SU-DHL-6 (cell line): ENCODE data around the gene SAMMSON.

ENCODE experiments used
- H2AFZ ChIP-seq: fragments of 200-600 bp; sonication (generic); 2 replicates; pipeline ENCODE4 v1.6.1; 2014; ENCODE audit warnings: low read depth, mild to moderate bottlenecking, moderate library complexity, mixed read lengths, antibody characterized with exemption, low read length; ENCODE audit not compliant: severe bottlenecking
- H3F3A ChIP-seq: fragments of 200-600 bp; shearing (Covaris generic); 2 replicates; pipeline ENCODE4 v1.6.0; 2016; ENCODE audit warnings: antibody characterized with exemption, mild to moderate bottlenecking; ENCODE audit not compliant: insufficient read depth
- H3K27ac ChIP-seq: fragments of 200-600 bp; sonication (generic); 2 replicates; pipeline ENCODE4 v1.5.1; 2016; ENCODE audit warnings: low read depth, mild to moderate bottlenecking, low read length, moderate library complexity, mixed read lengths
- H3K27me3 ChIP-seq: fragments of 200-600 bp; sonication (generic), shearing (Covaris generic); 2 replicates; pipeline ENCODE4 v1.6.0; 2014; ENCODE audit warnings: mild to moderate bottlenecking, low read length
- H3K36me3 ChIP-seq: fragments of 200-600 bp; sonication (generic); 2 replicates; pipeline ENCODE4 v1.6.1; 2014; ENCODE audit warnings: mild to moderate bottlenecking, low read length, mixed read lengths
- H3K4me2 ChIP-seq: fragments of 300-600, 200-600 bp; shearing (Covaris generic), sonication (generic); 2 replicates; pipeline ENCODE4 v1.6.0; 2014; ENCODE audit warnings: low read length, low read depth, mild to moderate bottlenecking; ENCODE audit not compliant: poor library complexity, severe bottlenecking
- H3K4me3 ChIP-seq: fragments of 200-600 bp; sonication (generic); 2 replicates; pipeline ENCODE4 v1.5.1; 2014; ENCODE audit warnings: antibody characterized with exemption, low read length, mild to moderate bottlenecking, mixed read lengths; ENCODE audit not compliant: insufficient read depth, poor library complexity, severe bottlenecking
- H3K79me2 ChIP-seq: fragments of 200-600 bp; sonication (generic); 2 replicates; pipeline ENCODE4 v1.6.1; 2014; ENCODE audit warnings: mild to moderate bottlenecking, low read length, moderate library complexity; ENCODE audit not compliant: insufficient read depth
- H3K9ac ChIP-seq: fragments of 200-600 bp; sonication (generic); 2 replicates; pipeline ENCODE4 v1.7.0; 2014; ENCODE audit warnings: mild to moderate bottlenecking, low read length
- H3K9me2 ChIP-seq: fragments of 200-600 bp; sonication (generic); replicated peaks from 2 replicates; pipeline ENCODE4 v1.6.1; 2014; ENCODE audit warnings: low read length; ENCODE audit not compliant: insufficient read depth
- H3K9me3 ChIP-seq: fragments of 200-600 bp; sonication (generic); 2 replicates; pipeline ENCODE4 v1.6.1; 2014; ENCODE audit warnings: low read length, mixed read lengths; ENCODE audit not compliant: insufficient read depth
- H4K20me1 ChIP-seq: fragments of 200-600 bp; sonication (generic); 2 replicates; pipeline ENCODE4 v1.6.1; 2014; ENCODE audit warnings: low read depth, mild to moderate bottlenecking, antibody characterized with exemption, low read length, moderate library complexity, mixed read lengths
- EZH2phosphoT487 ChIP-seq: fragments of 200-600 bp; sonication (generic), shearing (Covaris generic); conservative IDR thresholded peaks from 2 replicates; pipeline ENCODE4 v1.6.1; 2018; ENCODE audit warnings: mild to moderate bottlenecking, antibody characterized with exemption, low read length, moderate library complexity, mixed read lengths
- TF ChIP-seq, protein P1 (sequence below): fragments of 200-600 bp; sonication (generic); IDR thresholded peaks from one replicate; pipeline ENCODE4 v1.5.1; 2017; ENCODE audit warnings: antibody characterized with exemption, mild to moderate bottlenecking, low read length, moderate library complexity; ENCODE audit not compliant: insufficient read depth, poor library complexity, severe bottlenecking

The SAMMSON gene

DNA sequence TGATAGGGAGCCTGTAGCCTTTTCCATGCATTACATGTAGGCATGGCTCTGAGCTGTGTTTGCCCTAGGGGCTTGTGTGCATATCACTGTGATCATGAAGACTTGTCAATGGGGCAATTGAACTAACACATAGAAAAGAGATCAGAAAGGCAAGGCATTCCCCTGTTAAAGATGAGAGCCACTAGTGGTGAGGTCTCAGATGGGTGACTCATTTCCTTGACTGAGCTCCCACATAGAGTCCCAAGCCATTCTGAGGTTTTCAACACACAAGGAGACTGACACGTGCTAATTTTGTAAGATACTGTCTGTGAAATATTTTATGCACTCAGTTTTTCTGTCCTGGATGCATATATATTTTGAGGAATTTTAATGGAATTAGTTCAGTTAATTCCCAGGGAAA, 53.8 kb downstream of the SAMMSON start:
- no peak overlapping the region for H3K9ac ChIP-seq
- H4K20me1 ChIP-seq: no peaks in the 10 kb centered on the region
- no peaks in the 10 kb centered on the region for H3K9me3 ChIP-seq
- no peak overlapping the region for H3K4me2 ChIP-seq
- H3K79me2 ChIP-seq: no peaks in the 10 kb centered on the region
- no peak for TF ChIP-seq EZH2phosphoT487
- TF ChIP-seq, protein P1, sequence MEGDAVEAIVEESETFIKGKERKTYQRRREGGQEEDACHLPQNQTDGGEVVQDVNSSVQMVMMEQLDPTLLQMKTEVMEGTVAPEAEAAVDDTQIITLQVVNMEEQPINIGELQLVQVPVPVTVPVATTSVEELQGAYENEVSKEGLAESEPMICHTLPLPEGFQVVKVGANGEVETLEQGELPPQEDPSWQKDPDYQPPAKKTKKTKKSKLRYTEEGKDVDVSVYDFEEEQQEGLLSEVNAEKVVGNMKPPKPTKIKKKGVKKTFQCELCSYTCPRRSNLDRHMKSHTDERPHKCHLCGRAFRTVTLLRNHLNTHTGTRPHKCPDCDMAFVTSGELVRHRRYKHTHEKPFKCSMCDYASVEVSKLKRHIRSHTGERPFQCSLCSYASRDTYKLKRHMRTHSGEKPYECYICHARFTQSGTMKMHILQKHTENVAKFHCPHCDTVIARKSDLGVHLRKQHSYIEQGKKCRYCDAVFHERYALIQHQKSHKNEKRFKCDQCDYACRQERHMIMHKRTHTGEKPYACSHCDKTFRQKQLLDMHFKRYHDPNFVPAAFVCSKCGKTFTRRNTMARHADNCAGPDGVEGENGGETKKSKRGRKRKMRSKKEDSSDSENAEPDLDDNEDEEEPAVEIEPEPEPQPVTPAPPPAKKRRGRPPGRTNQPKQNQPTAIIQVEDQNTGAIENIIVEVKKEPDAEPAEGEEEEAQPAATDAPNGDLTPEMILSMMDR: no peak
- H2AFZ ChIP-seq: no peak overlapping the region
- H3K27ac ChIP-seq: no peak overlapping the region
- no peaks in the 10 kb centered on the region for H3K27me3 ChIP-seq
- no peaks in the 10 kb centered on the region for H3K36me3 ChIP-seq
- no peaks in the 10 kb centered on the region for H3F3A ChIP-seq
- H3K9me2 ChIP-seq: no peaks in the 10 kb centered on the region
- H3K4me3 ChIP-seq: no peak overlapping the region

- Histone ChIP-seq H3K27me3 (no peaks in the 10 kb centered on the region), H3K27ac (no peak overlapping the region), H3K9me2 (no peaks in the 10 kb centered on the region), H3K9ac (no peak overlapping the region), H3K4me3 (no peak overlapping the region), H2AFZ (no peak overlapping the region), H3K4me2 (no peak overlapping the region), H3K79me2 (no peaks in the 10 kb centered on the region), H3K9me3 (no peaks in the 10 kb centered on the region), H3F3A (no peaks in the 10 kb centered on the region), H3K36me3 (no peaks in the 10 kb centered on the region), H4K20me1 (no peaks in the 10 kb centered on the region)
- TF ChIP-seq, protein P1: no peak
- no peak for TF ChIP-seq EZH2phosphoT487
These were observed 56.5 kb downstream of the SAMMSON start for GRCh38 chr3:70056081-70056480.

DNA sequence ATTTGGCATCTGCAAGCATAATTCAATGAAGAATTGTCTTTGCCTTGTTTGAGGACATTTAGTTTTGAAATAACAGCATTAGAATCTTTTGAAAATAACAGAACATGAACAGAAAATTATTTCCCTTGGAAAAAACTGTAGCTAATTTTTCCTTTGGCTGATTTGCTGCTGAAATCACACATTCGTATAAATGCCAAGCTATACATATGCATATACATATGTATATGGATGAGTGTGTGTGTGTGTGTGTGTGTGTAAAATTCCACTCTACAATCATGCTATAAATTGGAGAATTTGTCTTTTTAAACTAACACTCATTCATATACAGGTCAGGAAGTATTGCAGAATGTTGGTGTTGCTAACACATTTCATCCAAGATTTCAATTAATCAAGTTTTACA, 57.9 kb downstream of the SAMMSON start:
- H3K4me2 ChIP-seq: no peak overlapping the region
- H3K27me3 ChIP-seq: no peaks in the 10 kb centered on the region
- no peak overlapping the region for H3K27ac ChIP-seq
- TF ChIP-seq EZH2phosphoT487: no peak
- TF ChIP-seq, protein P1: no peak
- H3K9me3 ChIP-seq: no peaks in the 10 kb centered on the region
- no peak overlapping the region for H2AFZ ChIP-seq
- H3K9ac ChIP-seq: no peak overlapping the region
- no peaks in the 10 kb centered on the region for H3K9me2 ChIP-seq
- H3K79me2 ChIP-seq: no peaks in the 10 kb centered on the region
- no peak overlapping the region for H3K4me3 ChIP-seq
- no peaks in the 10 kb centered on the region for H3K36me3 ChIP-seq
- no peaks in the 10 kb centered on the region for H4K20me1 ChIP-seq
- no peaks in the 10 kb centered on the region for H3F3A ChIP-seq

- H3K4me2 ChIP-seq: no peak overlapping the region
These were observed 61.6 kb downstream of the SAMMSON start for GRCh38 chr3:70061096-70061495.

More at GRCh38 chr3:70061096-70061495, 61.6 kb downstream of the SAMMSON start:
- H3K9me2 ChIP-seq: no peaks in the 10 kb centered on the region
- TF ChIP-seq, protein P1: no peak
- no peak for TF ChIP-seq EZH2phosphoT487
- H3K27ac ChIP-seq: no peak overlapping the region
- H2AFZ ChIP-seq: no peak overlapping the region
- H4K20me1 ChIP-seq: no peaks in the 10 kb centered on the region
- no peaks in the 10 kb centered on the region for H3K79me2 ChIP-seq
- no peak overlapping the region for H3K9ac ChIP-seq
- no peak overlapping the region for H3K4me3 ChIP-seq
- no peaks in the 10 kb centered on the region for H3K36me3 ChIP-seq
- no peaks in the 10 kb centered on the region for H3F3A ChIP-seq
- no peaks in the 10 kb centered on the region for H3K9me3 ChIP-seq
- H3K27me3 ChIP-seq: no peaks in the 10 kb centered on the region
